ENCODE data around the gene STIM1. TPM values are rescaled to one million over a fixed set of nuclear protein-coding genes. Genes with fewer than 3 reads are reported as not detected.
A peak's percentile ranks its signal among the peaks of the same experiment; 100 is the strongest.

The STIM1 gene
- total RNA-seq, 4 donors from 2014 or later: 50.1 to 112 (median 63.3) TPM

GRCh38 chr11:3981084-3981633 is 125.7 kb downstream of the STIM1 start:
- Histone ChIP-seq H3K4me1 (peaks cover 0 to 79% (median 31%) of the 10 kb centered on the region in 3 donors), H3K4me3 (no peak overlapping the region), H3K27ac (peak overlapping the region in 3 of 4 donors; percentile 32 to 71 (median 63)), H3K9me3 (no peaks in the 10 kb centered on the region), H3K27me3 (no peaks in the 10 kb centered on the region), H3K36me3 (no peaks in the 10 kb centered on the region)
- DNase-seq: no peak
- intact Hi-C loops (cut with DNase I): no loop called here
- no peak for TF ChIP-seq CTCF (IDR thresholded peaks at IDR 0.05)
- no peak for TF ChIP-seq POLR2A (IDR thresholded peaks at IDR 0.05)
- 22 to 45% methylated on average over 9 of the region's 9 CpGs for WGBS, 2 donors

- WGBS, 2 donors: 87 to 97% methylated on average over 2 of the region's 2 CpGs
- H3K27ac ChIP-seq: peak overlapping the region in 2 of 4 donors; percentile 63 to 71
- H3K4me3 ChIP-seq: no peak overlapping the region
- no peaks in the 10 kb centered on the region for H3K27me3 ChIP-seq
- no peak for TF ChIP-seq POLR2A (IDR thresholded peaks at IDR 0.05)
- no peak for TF ChIP-seq CTCF (IDR thresholded peaks at IDR 0.05)
- intact Hi-C loops (cut with DNase I): no loop called here
- no peak for DNase-seq
- H3K9me3 ChIP-seq: no peaks in the 10 kb centered on the region
- peaks cover 0 to 89% (median 39%) of the 10 kb centered on the region in 3 donors for H3K4me1 ChIP-seq
- H3K36me3 ChIP-seq: no peaks in the 10 kb centered on the region
These were observed 127.0 kb downstream of the STIM1 start for GRCh38 chr11:3982431-3982830.

GRCh38 chr11:3983101-3983500 is 127.6 kb downstream of the STIM1 start:
- intact Hi-C loops (cut with DNase I): no loop called here
- no peak overlapping the region for H3K4me3 ChIP-seq
- 80 to 96% methylated on average over 2 to 3 of the region's 3 CpGs for WGBS, 2 donors
- no peak for TF ChIP-seq POLR2A (IDR thresholded peaks at IDR 0.05)
- no peak for TF ChIP-seq CTCF (IDR thresholded peaks at IDR 0.05)
- no peaks in the 10 kb centered on the region for H3K9me3 ChIP-seq
- no peak for DNase-seq
- H3K27me3 ChIP-seq: no peaks in the 10 kb centered on the region
- no peaks in the 10 kb centered on the region for H3K36me3 ChIP-seq
- peaks cover 0 to 93% (median 39%) of the 10 kb centered on the region in 3 donors for H3K4me1 ChIP-seq
- no peak overlapping the region for H3K27ac ChIP-seq

- DNase-seq: no peak
- Histone ChIP-seq H3K9me3 (no peaks in the 10 kb centered on the region), H3K36me3 (no peaks in the 10 kb centered on the region), H3K4me1 (peaks cover 0 to 97% (median 36%) of the 10 kb centered on the region in 3 donors), H3K27ac (peak overlapping the region in 1 of 4 donors; percentile 8), H3K27me3 (no peaks in the 10 kb centered on the region), H3K4me3 (no peak overlapping the region)
- intact Hi-C loops (cut with DNase I): no loop called here
- 44 to 45% methylated on average over 5 of the region's 5 CpGs for WGBS, 2 donors
- TF ChIP-seq CTCF (IDR thresholded peaks at IDR 0.05): no peak
- no peak for TF ChIP-seq POLR2A (IDR thresholded peaks at IDR 0.05)
These were observed 129.4 kb downstream of the STIM1 start for GRCh38 chr11:3984896-3985295.

- intact Hi-C loops (cut with DNase I): no loop called here
- TF ChIP-seq CTCF (IDR thresholded peaks at IDR 0.05) (no peak), POLR2A (IDR thresholded peaks at IDR 0.05) (no peak)
- H3K36me3 ChIP-seq: no peaks in the 10 kb centered on the region
These were observed 130.2 kb downstream of the STIM1 start for GRCh38 chr11:3985631-3986030.

More at GRCh38 chr11:3985631-3986030, 130.2 kb downstream of the STIM1 start:
- Histone ChIP-seq H3K27ac (no peak overlapping the region), H3K4me3 (no peak overlapping the region), H3K4me1 (peaks cover 0 to 90% (median 32%) of the 10 kb centered on the region in 3 donors), H3K27me3 (no peaks in the 10 kb centered on the region), H3K9me3 (no peaks in the 10 kb centered on the region)
- no peak for DNase-seq
